Suppressor macrophage treated with lipopolysaccharide for 1 hour (primary cell): ENCODE data around the gene SART1.
"Not testable (repeated sequence)": the region's sequence is repeated elsewhere in the genome, so short reads cannot be mapped to it uniquely, and the experiment has no call there.

Experiments used
- DNase-seq, 3 donors: peaks; one replicate each; pipeline ENCODE4 v3.0.0-alpha.2; 2020 to 2022

Gene SART1

GRCh38 chr11:65934014-65934413, 27.5 kb upstream of the SART1 start:
- no peak for DNase-seq

- no peak for DNase-seq
Observed at GRCh38 chr11:65937766-65938165, 23.8 kb upstream of the SART1 start.

GRCh38 chr11:65941720-65942310, 19.7 kb upstream of the SART1 start:
- DNase-seq, result no peak

GRCh38 chr11:65942531-65942930, 19.0 kb upstream of the SART1 start:
- no peak for DNase-seq

- DNase-seq, result no peak
Observed at GRCh38 chr11:65944191-65944590, 17.3 kb upstream of the SART1 start.

GRCh38 chr11:65944767-65945166, 16.8 kb upstream of the SART1 start:
- no peak for DNase-seq

- no peak for DNase-seq
Observed at GRCh38 chr11:65945430-65945911, 16.1 kb upstream of the SART1 start, which contains the start of gene TSGA10IP. TSGA10IP (plus strand) TSS chr11:65945480; CDS start chr11:65945676, 196 bp downstream.

- DNase-seq, result no peak
Observed at GRCh38 chr11:65945941-65946558, 15.5 kb upstream of the SART1 start.

- no peak for DNase-seq
Observed at GRCh38 chr11:65946655-65947054, 14.9 kb upstream of the SART1 start.

GRCh38 chr11:65947133-65947532, 14.4 kb upstream of the SART1 start:
- DNase-seq, result no peak

GRCh38 chr11:65947603-65948125, 13.9 kb upstream of the SART1 start:
- no peak for DNase-seq

GRCh38 chr11:65950711-65951110, 10.8 kb upstream of the SART1 start:
- not testable (repeated sequence) for DNase-seq

GRCh38 chr11:65951641-65952040, 9.9 kb upstream of the SART1 start:
- DNase-seq, result not testable (repeated sequence)

- no peak for DNase-seq
Observed at GRCh38 chr11:65952052-65952521, 9.4 kb upstream of the SART1 start.

- no peak for DNase-seq
Observed at GRCh38 chr11:65953471-65953870, 8.1 kb upstream of the SART1 start.

GRCh38 chr11:65954771-65955170, 6.8 kb upstream of the SART1 start:
- no peak for DNase-seq

GRCh38 chr11:65958291-65958690, 3.2 kb upstream of the SART1 start:
- no peak for DNase-seq

- DNase-seq, result no peak
Observed at GRCh38 chr11:65958774-65959420, 2.6 kb upstream of the SART1 start.

- no peak for DNase-seq
Observed at GRCh38 chr11:65960824-65961266, 689 bp upstream of the SART1 start.

GRCh38 chr11:65962141-65962564, 619 bp downstream of the SART1 start:
- DNase-seq, result no peak

GRCh38 chr11:65964906-65965305, 3.4 kb downstream of the SART1 start:
- DNase-seq, result no peak

GRCh38 chr11:65965986-65966762, 4.6 kb downstream of the SART1 start:
- no peak for DNase-seq
